Heart right ventricle (tissue), 16 donors: ENCODE results near the gene GANC. TPM values are rescaled to one million over a fixed set of nuclear protein-coding genes. Genes with fewer than 3 reads are reported as not detected.
A peak's percentile ranks its signal among the peaks of the same experiment; 100 is the strongest.

ENCODE experiments used
- ATAC-seq, 8 donors: fragments of 200-7000 bp; cut with Tn5 transposase; one replicate each; pipeline ENCODE4 v1.9.1; 2020; ENCODE audit warnings: mild to moderate bottlenecking in 8 of 8, moderate library complexity in 8 of 8, moderate number of reproducible peaks in 1 of 8
- DNase-seq, 2 donors: peaks; one replicate each; pipeline ENCODE4 v3.0.0-alpha.2; 2020
- H3K27ac ChIP-seq, 10 donors: fragments of 200-600 bp; sonication (generic) in 2 of 10; one replicate each; pipeline versions ENCODE4 v1.5.0 to v1.8.0; 2020 to 2022; ENCODE audit warnings: mild to moderate bottlenecking in 3 of 10
- H3K27me3 ChIP-seq, 7 donors: fragments of 200-600 bp; one replicate each; pipeline ENCODE4 v1.8.0; 2021 to 2022; ENCODE audit warnings: mild to moderate bottlenecking in 2 of 7
- H3K36me3 ChIP-seq, 9 donors: fragments of 200-600 bp; sonication (generic) in 1 of 9; one replicate each; pipeline versions ENCODE4 v1.5.0 to v1.8.0; 2020 to 2022; ENCODE audit warnings: mild to moderate bottlenecking in 2 of 9
- H3K4me1 ChIP-seq, 9 donors: fragments of 200-600 bp; sonication (generic) in 1 of 9; one replicate each; pipeline versions ENCODE4 v1.5.0 to v1.8.0; 2020 to 2022; ENCODE audit warnings: mild to moderate bottlenecking in 4 of 9
- H3K4me3 ChIP-seq, 10 donors: fragments of 200-600 bp; sonication (generic) in 2 of 10; one replicate each; pipeline versions ENCODE4 v1.5.0 to v1.8.0; 2020 to 2022; ENCODE audit warnings: mild to moderate bottlenecking in 7 of 10, moderate library complexity in 2 of 10
- H3K9me3 ChIP-seq, 11 donors: fragments of 200-600 bp in 10 of 11; sonication (generic) in 2 of 11; one replicate each; pipeline versions ENCODE4 v1.5.0 to v1.8.0; 2013 to 2022; ENCODE audit warnings: mild to moderate bottlenecking in 2 of 11, control low read depth in 1 of 11, moderate library complexity in 1 of 11
- CTCF ChIP-seq, 9 donors: fragments of 200-600 bp; sonication (generic) in 2 of 9; IDR thresholded peaks; one replicate each; pipeline versions ENCODE4 v1.5.0 to v1.8.0; 2021 to 2022; ENCODE audit warnings: antibody characterized with exemption in 9 of 9, mild to moderate bottlenecking in 5 of 9, moderate library complexity in 1 of 9
- WGBS, 2 donors: extraction: QIAGEN DNeasy Blood & Tissue Kit; methylation state at CpG; one replicate each; pipeline ENCODE4 v1.1.7; 2013; ENCODE audit warnings: inconsistent platforms in 1 of 2; 5-methylcytosine and 5-hydroxymethylcytosine counted together
- intact Hi-C, 10 donors: fragments of 100-400 bp; cut with DNase I; formaldehyde crosslinking; loops; one replicate each; pipeline versions ENCODE4 v1.11.1 to v1.14.2; 2022
- polyA plus RNA-seq, 2 donors: library from polyadenylated mRNA; stranded (reverse); fragments of 200-250 nt; gene quantifications; one replicate each; pipeline ENCODE4 v1.2.3, GENCODE V29; 2013
- total RNA-seq, 10 donors: library from RNA; stranded (reverse); fragmentation: NEBNext Ultra II Directional in 3 of 10; extraction: Animal tissue kit (Norgen Biotek cat#: 25700) in 3 of 10; gene quantifications; one replicate each; pipeline versions ENCODE4 v1.2.1 to v1.2.4, GENCODE V29; 2021 to 2023
- donor health status: Arrhythmogenic right ventricular cardiomyopathy.
- donor health status: ischemic (EF 13 %, LVEDD 7.1; RV severe dilation, severe dysfunction).
- donor health status: healthy with polysubstance abuse.
- donor health status: DM: no; HTN: yes; CAD: no.
- donor health status: DM: no; HTN: no; CAD: no.
- donor health status: ischemic (EF 25% LVEDD 6.9; RV normal size, moderate dysfunction).
- donor health status: ischemic (EF 25% LVEDD 5.7; RV mildly dilated, moderate dysfunction).
- donor health status: healthy.
- donor health status: DM: yes; HTN: yes; CAD: no.
- donor health status: Ischemic cardiomyopathy.
- donor health status: ischemic (EF 35%, LVEDD 5.7; RV mildly dilated, moderate dysfunction).
- donor health status: nonischemic (EF 11% LVEDD 7.7; RV severe dilation, severe dysfunction).
- donor health status: DM: yes; HTN: yes; CAD: no.
- donor health status: PGD.
- donor health status: ischemic (EF 29% LVEDD 5.4; RV normal size, mild dysfunction).
- donor health status: nonischemic (EF 23%, LVEDD 6.1; RV moderate dilation, normal function).

GANC gene
- total and polyA plus RNA-seq, 12 donors, result 5.3 to 25.8 (median 17.6) TPM

- Histone ChIP-seq H3K4me3 (peak overlapping the region in 1 of 10 donors; percentile 14), H3K27me3 (no peaks in the 10 kb centered on the region), H3K9me3 (no peaks in the 10 kb centered on the region), H3K36me3 (peaks cover 0 to 61% (median 3%) of the 10 kb centered on the region in 9 donors), H3K4me1 (peaks cover 0 to 10% (median 0%) of the 10 kb centered on the region in 9 donors), H3K27ac (peak overlapping the region in 1 of 10 donors; percentile 13)
- no peak for DNase-seq
- intact Hi-C loops, result no loop called here
- 52 to 61% methylated on average over 7 of the region's 7 CpGs for WGBS, 2 donors
- ATAC-seq, result peak in 4 of 8 donors; percentile 53 to 78 (median 68)
- no peak for TF ChIP-seq CTCF (IDR thresholded peaks at IDR 0.05)
These were observed 87.0 kb downstream of the GANC start for GRCh38 chr15:42359985-42360384.

- 92 to 97% methylated on average over 5 of the region's 5 CpGs for WGBS, 2 donors
- ATAC-seq (no peak), DNase-seq (no peak)
- intact Hi-C loops, result no loop called here
- no peak overlapping the region for H3K4me3 ChIP-seq
- no peaks in the 10 kb centered on the region for H3K9me3 ChIP-seq
- no peaks in the 10 kb centered on the region for H3K27me3 ChIP-seq
- TF ChIP-seq CTCF (IDR thresholded peaks at IDR 0.05), result no peak
- no peak overlapping the region for H3K27ac ChIP-seq
- peaks cover 0 to 54% (median 0%) of the 10 kb centered on the region in 9 donors for H3K36me3 ChIP-seq
- H3K4me1 ChIP-seq, result peaks cover 0 to 10% (median 0%) of the 10 kb centered on the region in 9 donors
These were observed 87.6 kb downstream of the GANC start for GRCh38 chr15:42360535-42361112.

GRCh38 chr15:42363487-42363886 lies 90.5 kb downstream of the GANC start:
- intact Hi-C loops, result no loop called here
- no peaks in the 10 kb centered on the region for H3K27me3 ChIP-seq
- no peak for DNase-seq
- no peaks in the 10 kb centered on the region for H3K9me3 ChIP-seq
- no peak for ATAC-seq
- no peak overlapping the region for H3K4me3 ChIP-seq
- H3K4me1 ChIP-seq, result peaks cover 0 to 24% (median 0%) of the 10 kb centered on the region in 9 donors
- TF ChIP-seq CTCF (IDR thresholded peaks at IDR 0.05), result no peak
- H3K36me3 ChIP-seq, result peaks cover 0 to 28% (median 0%) of the 10 kb centered on the region in 9 donors
- 68 to 69% methylated on average over 3 of the region's 3 CpGs for WGBS, 2 donors
- no peak overlapping the region for H3K27ac ChIP-seq

- intact Hi-C loops, result no loop called here
- peaks cover 0 to 25% (median 0%) of the 10 kb centered on the region in 9 donors for H3K4me1 ChIP-seq
- no peaks in the 10 kb centered on the region for H3K27me3 ChIP-seq
These were observed 90.9 kb downstream of the GANC start for GRCh38 chr15:42363942-42364341.

More at GRCh38 chr15:42363942-42364341, 90.9 kb downstream of the GANC start:
- TF ChIP-seq CTCF (IDR thresholded peaks at IDR 0.05), result no peak
- ATAC-seq (no peak), DNase-seq (no peak)
- Histone ChIP-seq H3K36me3 (peaks cover 0 to 27% (median 0%) of the 10 kb centered on the region in 9 donors), H3K27ac (no peak overlapping the region), H3K9me3 (no peaks in the 10 kb centered on the region), H3K4me3 (no peak overlapping the region)
